Endodermal cell (in vitro differentiated cells): ENCODE results near the gene EPC2. TPM values are rescaled to one million over a fixed set of nuclear protein-coding genes. Genes with fewer than 3 reads are reported as not detected.

Source experiments
- DNase-seq: peaks from one replicate; pipeline ENCODE4 v3.0.0-alpha.2; 2017
- H3K27ac ChIP-seq: 2 replicates; pipeline ENCODE4 v1.5.1; 2013; ENCODE audit warnings: mild to moderate bottlenecking, low read depth, low read length, moderate library complexity
- H3K27me3 ChIP-seq: 2 replicates; pipeline ENCODE4 v1.6.1; 2013; ENCODE audit warnings: mild to moderate bottlenecking, low read length, moderate library complexity; ENCODE audit not compliant: insufficient read depth, control insufficient read depth, poor library complexity, severe bottlenecking
- H3K36me3 ChIP-seq: 2 replicates; pipeline ENCODE4 v1.7.0; 2013; ENCODE audit warnings: mild to moderate bottlenecking, low read length, moderate library complexity; ENCODE audit not compliant: control insufficient read depth, insufficient read depth
- H3K4me1 ChIP-seq: one replicate; pipeline ENCODE4 v1.7.0; 2013; ENCODE audit warnings: low read length; ENCODE audit not compliant: control insufficient read depth, insufficient read depth
- H3K4me3 ChIP-seq: 2 replicates; pipeline ENCODE4 v1.5.1; 2013; ENCODE audit warnings: mild to moderate bottlenecking, low read length, moderate library complexity
- H3K9ac ChIP-seq: 2 replicates; pipeline ENCODE4 v1.6.1; 2013; ENCODE audit warnings: mild to moderate bottlenecking, low read length, moderate library complexity; ENCODE audit not compliant: poor library complexity, severe bottlenecking; ENCODE audit errors: extremely low read depth
- H3K9me3 ChIP-seq: 2 replicates; pipeline ENCODE4 v1.6.1; 2013; ENCODE audit warnings: mild to moderate bottlenecking, low read length, moderate library complexity; ENCODE audit not compliant: control insufficient read depth
- H3K27ac Mint-ChIP-seq: 2 replicates; pipeline ENCODE4 v1.8.0; 2020; ENCODE audit warnings: mixed read lengths
- H3K27me3 Mint-ChIP-seq: 2 replicates; pipeline ENCODE4 v1.8.0; 2021; ENCODE audit warnings: mild to moderate bottlenecking, mixed read lengths; ENCODE audit not compliant: insufficient read depth
- H3K36me3 Mint-ChIP-seq: 2 replicates; pipeline ENCODE4 v1.8.0; 2020; ENCODE audit warnings: low read depth, mixed read lengths
- H3K4me1 Mint-ChIP-seq: 2 replicates; pipeline ENCODE4 v1.8.0; 2020; ENCODE audit warnings: mixed read lengths
- H3K4me3 Mint-ChIP-seq: 2 replicates; pipeline ENCODE4 v1.8.0; 2020; ENCODE audit warnings: mild to moderate bottlenecking, moderate library complexity, mixed read lengths
- H3K9me3 Mint-ChIP-seq: 2 replicates; pipeline ENCODE4 v1.8.0; 2020; ENCODE audit warnings: mild to moderate bottlenecking, mixed read lengths
- CTCF ChIP-seq: fragments of 200-600 bp; sonication (generic); conservative IDR thresholded peaks from 2 replicates; pipeline ENCODE4 v1.5.0; 2021; ENCODE audit warnings: antibody characterized with exemption, mild to moderate bottlenecking
- WGBS, 2 experiments: methylation state at CpG; one replicate each; pipeline versions ENCODE4 v1.1.5 to v1.1.7; 2013; ENCODE audit warnings: missing lambda C conversion rate in 2 of 2, mixed read lengths in 1 of 2; ENCODE audit not compliant: insufficient coverage in 1 of 2, insufficient read length in 1 of 2; 5-methylcytosine and 5-hydroxymethylcytosine counted together
- total RNA-seq, 2 donors: library from RNA; stranded (reverse); fragmentation: NEBNext Ultra II Directional in 1 of 2; extraction: Animal tissue kit (Norgen Biotek cat#: 25700) in 1 of 2; gene quantifications; 2 replicates in 1 of 2; 3 replicates in 1 of 2; pipeline ENCODE4 v1.2.1, GENCODE V29; 2021

The EPC2 gene
- total RNA-seq, 2 donors from 2014 or later = 23.0 to 32.0 TPM

- Histone ChIP-seq H3K27ac (no peak overlapping the region), H3K36me3 (peaks cover 48% of the 10 kb centered on the region), H3K27me3 (no peaks in the 10 kb centered on the region), H3K9ac (no peak overlapping the region), H3K4me3 (no peak overlapping the region), H3K9me3 (peaks cover 48% of the 10 kb centered on the region), H3K4me1 (no peaks in the 10 kb centered on the region)
- no peak for TF ChIP-seq CTCF
- H3K27ac Mint-ChIP-seq = no peak overlapping the region
- H3K9me3 Mint-ChIP-seq = peaks cover 65% of the 10 kb centered on the region
- no peak overlapping the region for H3K4me3 Mint-ChIP-seq
- H3K4me1 Mint-ChIP-seq = no peaks in the 10 kb centered on the region
- DNase-seq = no peak
- peaks cover 80% of the 10 kb centered on the region for H3K36me3 Mint-ChIP-seq
- H3K27me3 Mint-ChIP-seq = no peaks in the 10 kb centered on the region
Measured at GRCh38 chr2:148704247-148704646, 59.7 kb downstream of the EPC2 start.

GRCh38 chr2:148716378-148716920, 71.9 kb downstream of the EPC2 start:
- Histone ChIP-seq H3K36me3 (no peaks in the 10 kb centered on the region), H3K27me3 (no peaks in the 10 kb centered on the region), H3K9me3 (peaks cover 4% of the 10 kb centered on the region), H3K27ac (no peak overlapping the region), H3K9ac (no peak overlapping the region), H3K4me3 (no peak overlapping the region), H3K4me1 (peaks cover 3% of the 10 kb centered on the region)
- no peak for DNase-seq
- Mint-ChIP-seq H3K36me3 (peaks cover 5% of the 10 kb centered on the region), H3K9me3 (no peaks in the 10 kb centered on the region), H3K27ac (no peak overlapping the region), H3K4me3 (no peak overlapping the region), H3K4me1 (peaks cover 3% of the 10 kb centered on the region), H3K27me3 (no peaks in the 10 kb centered on the region)
- no peak for TF ChIP-seq CTCF
- 88 to 100% methylated on average over 1 to 2 of the region's 2 CpGs for WGBS, 2 experiments

GRCh38 chr2:148718039-148718438, 73.5 kb downstream of the EPC2 start:
- no peak for DNase-seq
- Mint-ChIP-seq H3K36me3 (peaks cover 5% of the 10 kb centered on the region), H3K27ac (no peak overlapping the region), H3K27me3 (no peaks in the 10 kb centered on the region), H3K4me1 (peaks cover 3% of the 10 kb centered on the region), H3K9me3 (no peaks in the 10 kb centered on the region), H3K4me3 (no peak overlapping the region)
- Histone ChIP-seq H3K9ac (no peak overlapping the region), H3K27ac (no peak overlapping the region), H3K4me1 (peaks cover 3% of the 10 kb centered on the region), H3K4me3 (no peak overlapping the region), H3K9me3 (peaks cover 4% of the 10 kb centered on the region), H3K27me3 (no peaks in the 10 kb centered on the region), H3K36me3 (no peaks in the 10 kb centered on the region)
- no peak for TF ChIP-seq CTCF
- WGBS, 2 experiments = 85% methylated on average over 3 of the region's 3 CpGs
